GM18907 (cell line): Measurements from ENCODE around the gene MCC.

Experiments used
- ATAC-seq: cut with Tn5 transposase; IDR thresholded peaks from one replicate; pipeline ENCODE4 v1.9.1; 2021; ENCODE audit warnings: mild to moderate bottlenecking, moderate library complexity; ENCODE audit not compliant: unreplicated experiment

MCC gene

GRCh38 chr5:113123618-113124017, 364.6 kb downstream of the MCC start:
- no peak for ATAC-seq

GRCh38 chr5:113122053-113122452, 366.2 kb downstream of the MCC start:
- ATAC-seq, result no peak

GRCh38 chr5:113119246-113119924, 368.9 kb downstream of the MCC start:
- ATAC-seq, result no peak

GRCh38 chr5:113118765-113119164, 369.5 kb downstream of the MCC start:
- no peak for ATAC-seq

GRCh38 chr5:113118298-113118697, 370.0 kb downstream of the MCC start:
- no peak for ATAC-seq

GRCh38 chr5:113117543-113118115, 370.6 kb downstream of the MCC start:
- no peak for ATAC-seq

GRCh38 chr5:113115956-113116355, 372.3 kb downstream of the MCC start:
- no peak for ATAC-seq

GRCh38 chr5:113115061-113115460, 373.2 kb downstream of the MCC start:
- no peak for ATAC-seq

GRCh38 chr5:113114559-113114958, 373.7 kb downstream of the MCC start:
- no peak for ATAC-seq

GRCh38 chr5:113112435-113112834, 375.8 kb downstream of the MCC start:
- ATAC-seq, result no peak

- no peak for ATAC-seq
Measured at GRCh38 chr5:113110117-113110516, 378.1 kb downstream of the MCC start.

- no peak for ATAC-seq
Measured at GRCh38 chr5:113109344-113109743, 378.9 kb downstream of the MCC start.

GRCh38 chr5:113108485-113108884, 379.8 kb downstream of the MCC start:
- no peak for ATAC-seq

- ATAC-seq, result no peak
Measured at GRCh38 chr5:113106821-113107220, 381.4 kb downstream of the MCC start.

- ATAC-seq, result no peak
Measured at GRCh38 chr5:113105693-113106280, 382.5 kb downstream of the MCC start.

GRCh38 chr5:113103330-113103729, 384.9 kb downstream of the MCC start:
- ATAC-seq, result no peak

GRCh38 chr5:113102121-113102531, 386.1 kb downstream of the MCC start:
- no peak for ATAC-seq

GRCh38 chr5:113100981-113101380, 387.3 kb downstream of the MCC start:
- ATAC-seq, result no peak

- no peak for ATAC-seq
Measured at GRCh38 chr5:113099822-113100221, 388.4 kb downstream of the MCC start.

- no peak for ATAC-seq
Measured at GRCh38 chr5:113098378-113098777, 389.9 kb downstream of the MCC start.

- ATAC-seq, result no peak
Measured at GRCh38 chr5:113095831-113096230, 392.4 kb downstream of the MCC start.

- ATAC-seq, result no peak
Measured at GRCh38 chr5:113093558-113093957, 394.7 kb downstream of the MCC start.
